Measurements from ENCODE around the gene PKN1. TPM values are rescaled to one million over a fixed set of nuclear protein-coding genes. Genes with fewer than 3 reads are reported as not detected.

PKN1 gene
- total and polyA plus RNA-seq, 7 experiments from 2014 or later, result 47.2 to 211 (median 198) TPM

- intact Hi-C loops (cut with micrococcal nuclease), result loop anchor here (1.0 to 10.0 kb wide), 6 partner anchors 48 to 595 kb away; partner anchors contain the start of genes ADGRL1 (in 1 of the 2) and ASF1B (in 1 of the 2)
- Histone ChIP-seq H3K4me3 (ENCODE audit: low read length) (no peak overlapping the region), H3K36me3 (ENCODE audit: control insufficient read depth in 2 of 3, insufficient read depth in 3 of 3, low read length in 3 of 3) (peaks cover 0 to 43% (median 0%) of the 10 kb centered on the region in 3 experiments), H3K27ac (ENCODE audit: low read depth, low read length) (no peak overlapping the region), H3K4me1 (ENCODE audit: control insufficient read depth in 2 of 2, insufficient read depth in 2 of 2, low read length in 2 of 2) (peaks cover under 1% of the 10 kb centered on the region in 2 donors), H3K9me3 (ENCODE audit: control insufficient read depth in 2 of 3, low read length in 3 of 3) (no peaks in the 10 kb centered on the region), H3K27me3 (ENCODE audit: control insufficient read depth in 2 of 2, insufficient read depth in 2 of 2, low read length in 2 of 2) (no peaks in the 10 kb centered on the region)
- ChIA-PET CTCF (interaction anchor here (0.5 to 2.2 kb wide), 20 partner anchors 8 to 343 kb away, joined by 3 to 8 read pairs (median 4); partner anchors contain the start of genes ASF1B and GIPC1), POLR2A (interaction anchor here (0.5 to 1.9 kb wide), 8 partner anchors 16 to 402 kb away, joined by 3 to 7 read pairs (median 3); partner anchors contain the start of genes DNAJB1 and GIPC1)
- ATAC-seq, result peak; percentile 67
- H3K36me3 Mint-ChIP-seq, result peaks cover 0 to 10% (median 0%) of the 10 kb centered on the region in 5 donors
- DNase-seq, result peak; percentile 47 to 87 (median 65)
- H3K27ac Mint-ChIP-seq, result no peak overlapping the region
- peaks cover 0 to under 1% (median 0%) of the 10 kb centered on the region in 5 donors for H3K27me3 Mint-ChIP-seq
- peaks cover 0 to 17% (median 11%) of the 10 kb centered on the region in 7 donors for H3K4me1 Mint-ChIP-seq
- no peak overlapping the region for H3K4me3 Mint-ChIP-seq
- H3K9me3 Mint-ChIP-seq, result peaks cover 0 to 3% (median 0%) of the 10 kb centered on the region in 11 donors
Observed at GRCh38 chr19:14479975-14480699, 47.0 kb downstream of the PKN1 start.

GRCh38 chr19:14480700-14481079 lies 47.6 kb downstream of the PKN1 start:
- ChIA-PET CTCF (interaction anchor here (0.5 to 2.2 kb wide), 17 partner anchors 8 to 344 kb away, joined by 3 to 8 read pairs (median 4); partner anchors contain the start of genes ASF1B and GIPC1), POLR2A (interaction anchor here (1.6 to 1.9 kb wide), 2 partner anchors 15 to 26 kb away, joined by 5 to 7 read pairs; partner anchors contain the start of gene GIPC1)
- Mint-ChIP-seq H3K27me3 (no peaks in the 10 kb centered on the region), H3K27ac (peak overlapping the region in 1 of 9 donors; percentile 21), H3K4me1 (peaks cover 0 to 12% (median 10%) of the 10 kb centered on the region in 7 donors), H3K4me3 (no peak overlapping the region), H3K36me3 (peaks cover 0 to 10% (median 0%) of the 10 kb centered on the region in 5 donors), H3K9me3 (peaks cover 0 to 3% (median 0%) of the 10 kb centered on the region in 11 donors)
- no peaks in the 10 kb centered on the region for H3K27me3 ChIP-seq (ENCODE audit: control insufficient read depth in 2 of 2, insufficient read depth in 2 of 2, low read length in 2 of 2)
- H3K27ac ChIP-seq (ENCODE audit: low read depth, low read length), result no peak overlapping the region
- intact Hi-C loops (cut with micrococcal nuclease), result loop anchor here (1.0 to 10.0 kb wide), 4 partner anchors 48 to 596 kb away; partner anchors contain the start of gene ADGRL1 (in 1 of the 2)
- H3K36me3 ChIP-seq (ENCODE audit: control insufficient read depth in 2 of 3, insufficient read depth in 3 of 3, low read length in 3 of 3), result peaks cover 0 to 43% (median 0%) of the 10 kb centered on the region in 3 experiments
- no peaks in the 10 kb centered on the region for H3K9me3 ChIP-seq (ENCODE audit: control insufficient read depth in 2 of 3, low read length in 3 of 3)
- ATAC-seq, result no peak
- no peak for DNase-seq
- H3K4me1 ChIP-seq (ENCODE audit: control insufficient read depth in 2 of 2, insufficient read depth in 2 of 2, low read length in 2 of 2), result no peaks in the 10 kb centered on the region
- no peak overlapping the region for H3K4me3 ChIP-seq (ENCODE audit: low read length)

- peaks cover 6 to 12% (median 11%) of the 10 kb centered on the region in 7 donors for H3K4me1 Mint-ChIP-seq
- ChIA-PET POLR2A (interaction anchor here (0.6 kb wide), 1 partner anchor 75 kb away, joined by 3 read pairs; no protein-coding TSS in a partner anchor), CTCF (interaction anchor here (0.7 to 1.9 kb wide), 4 partner anchors 22 to 68 kb away, joined by 3 to 6 read pairs (median 4); no protein-coding TSS in a partner anchor)
- peaks cover 0 to 2% (median 0%) of the 10 kb centered on the region in 11 donors for H3K9me3 Mint-ChIP-seq
- Histone ChIP-seq H3K4me1 (ENCODE audit: control insufficient read depth in 2 of 2, insufficient read depth in 2 of 2, low read length in 2 of 2) (peaks cover 0 to 9% of the 10 kb centered on the region in 2 donors), H3K9me3 (ENCODE audit: control insufficient read depth in 2 of 3, low read length in 3 of 3) (no peaks in the 10 kb centered on the region), H3K27me3 (ENCODE audit: control insufficient read depth in 2 of 2, insufficient read depth in 2 of 2, low read length in 2 of 2) (no peaks in the 10 kb centered on the region), H3K36me3 (ENCODE audit: control insufficient read depth in 2 of 3, insufficient read depth in 3 of 3, low read length in 3 of 3) (peaks cover 0 to 43% (median 0%) of the 10 kb centered on the region in 3 experiments), H3K4me3 (ENCODE audit: low read length) (no peak overlapping the region), H3K27ac (ENCODE audit: low read depth, low read length) (no peak overlapping the region)
- H3K36me3 Mint-ChIP-seq, result peaks cover 0 to 10% (median 0%) of the 10 kb centered on the region in 5 donors
- no peak overlapping the region for H3K4me3 Mint-ChIP-seq
- ATAC-seq (no peak), DNase-seq (no peak)
- H3K27ac Mint-ChIP-seq, result no peak overlapping the region
- intact Hi-C loops (cut with micrococcal nuclease), result loop anchor here (10.0 kb wide), 2 partner anchors 278 to 598 kb away; partner anchors contain the start of gene ADGRL1 (in 1 of the 2)
- H3K27me3 Mint-ChIP-seq, result no peaks in the 10 kb centered on the region
Observed at GRCh38 chr19:14482172-14482941, 49.3 kb downstream of the PKN1 start.

DNA sequence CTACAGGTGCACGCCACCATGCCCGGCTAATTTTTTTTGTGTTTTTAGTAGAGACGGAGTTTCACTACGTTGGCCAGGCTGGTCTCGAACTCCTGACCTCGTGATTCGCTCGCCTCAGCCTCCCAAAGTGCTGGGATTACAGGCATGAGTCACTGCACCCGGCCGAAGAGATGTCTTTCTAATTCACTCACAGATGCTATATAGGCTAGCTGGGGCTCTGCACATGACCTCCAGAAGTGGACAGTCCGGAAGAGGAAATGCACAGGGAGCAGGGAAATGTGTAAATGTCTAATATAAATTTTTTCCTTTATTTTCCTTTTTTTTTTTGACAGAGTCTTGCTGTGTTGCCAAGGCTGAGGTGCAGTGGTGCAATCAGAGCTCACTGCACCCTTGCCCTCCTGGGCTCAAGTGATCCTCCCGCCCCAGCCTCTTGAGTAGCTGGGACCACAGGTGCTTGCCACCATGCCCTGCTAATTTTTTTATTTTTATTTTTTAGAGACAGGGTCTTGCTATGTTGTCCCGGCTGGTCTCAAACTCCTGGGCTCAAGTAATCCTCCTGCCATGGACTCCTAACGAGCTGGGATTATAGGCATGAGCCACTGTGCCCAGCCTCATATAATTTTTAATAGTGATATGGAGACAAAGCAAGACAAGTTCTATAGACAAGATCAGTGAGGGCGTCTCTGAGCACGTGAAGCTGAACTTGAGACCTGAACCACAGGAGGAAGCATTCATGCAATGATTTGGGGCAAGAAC lies 54.4 kb downstream of the PKN1 start:
- no peaks in the 10 kb centered on the region for H3K27me3 ChIP-seq (ENCODE audit: control insufficient read depth in 2 of 2, insufficient read depth in 2 of 2, low read length in 2 of 2)
- no peaks in the 10 kb centered on the region for H3K27me3 Mint-ChIP-seq
- DNase-seq, result no peak
- H3K9me3 Mint-ChIP-seq, result no peaks in the 10 kb centered on the region
- POLR2A ChIA-PET, result interaction anchor here (1.5 to 3.2 kb wide), 2 partner anchors 19 to 33 kb away, joined by 5 to 10 read pairs; no protein-coding TSS in a partner anchor
- H3K4me3 Mint-ChIP-seq, result no peak overlapping the region
- no peaks in the 10 kb centered on the region for H3K9me3 ChIP-seq (ENCODE audit: control insufficient read depth in 2 of 3, low read length in 3 of 3)
- H3K27ac Mint-ChIP-seq, result peak overlapping the region in 1 of 9 donors; percentile 48
- peaks cover 5 to 12% (median 11%) of the 10 kb centered on the region in 7 donors for H3K4me1 Mint-ChIP-seq
- peaks cover 0 to 19% (median 14%) of the 10 kb centered on the region in 5 donors for H3K36me3 Mint-ChIP-seq
- no peak overlapping the region for H3K4me3 ChIP-seq (ENCODE audit: low read length)
- H3K27ac ChIP-seq (ENCODE audit: low read depth, low read length), result no peak overlapping the region
- peaks cover 0 to 14% (median 3%) of the 10 kb centered on the region in 3 experiments for H3K36me3 ChIP-seq (ENCODE audit: control insufficient read depth in 2 of 3, insufficient read depth in 3 of 3, low read length in 3 of 3)
- H3K4me1 ChIP-seq (ENCODE audit: control insufficient read depth in 2 of 2, insufficient read depth in 2 of 2, low read length in 2 of 2), result peaks cover 0 to 9% of the 10 kb centered on the region in 2 donors
- no peak for ATAC-seq
- CTCF ChIA-PET, result interaction anchor here (0.6 to 2.3 kb wide), 6 partner anchors 9 to 1346 kb away, joined by 3 to 11 read pairs (median 4); partner anchors contain the start of gene ASF1B
- intact Hi-C loops (cut with micrococcal nuclease), result loop anchor here (2.0 to 10.0 kb wide), 5 partner anchors 55 to 605 kb away; partner anchors contain the start of genes ADGRL1 (in 1 of the 2) and PKN1 (in 1 of the 2)

DNA sequence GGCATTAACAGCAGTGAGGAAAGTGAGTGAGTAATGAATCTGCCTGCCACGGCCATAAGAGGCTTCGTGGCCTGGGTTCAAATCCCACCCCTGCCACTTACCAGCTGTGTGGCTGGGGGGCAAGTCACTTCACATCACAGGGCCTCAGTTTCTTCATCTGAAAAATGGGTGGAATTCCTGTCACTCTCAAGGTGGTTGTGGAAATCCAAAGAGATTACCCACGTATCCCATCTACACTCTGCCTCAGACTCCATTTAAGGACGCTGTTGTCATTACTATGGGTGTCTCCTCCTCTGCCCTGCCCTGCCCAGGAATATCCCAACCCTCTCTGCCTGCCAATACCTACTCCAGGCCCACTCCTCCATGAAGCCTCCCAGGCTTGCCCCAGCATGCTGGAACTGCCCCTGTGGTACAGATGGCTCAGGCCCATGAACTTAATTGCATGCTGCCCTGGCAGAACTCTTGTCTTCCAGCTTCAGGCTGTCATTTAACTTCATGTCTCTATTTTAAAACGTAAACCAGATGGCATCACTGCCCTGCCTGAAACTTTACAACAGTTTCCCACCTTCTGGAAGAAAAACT lies 59.7 kb downstream of the PKN1 start:
- H3K36me3 Mint-ChIP-seq, result peaks cover 0 to 23% (median 19%) of the 10 kb centered on the region in 5 donors
- ATAC-seq (no peak), DNase-seq (no peak)
- Histone ChIP-seq H3K4me1 (ENCODE audit: control insufficient read depth in 2 of 2, insufficient read depth in 2 of 2, low read length in 2 of 2) (peaks cover 12 to 14% of the 10 kb centered on the region in 2 donors), H3K4me3 (ENCODE audit: low read length) (no peak overlapping the region), H3K27me3 (ENCODE audit: control insufficient read depth in 2 of 2, insufficient read depth in 2 of 2, low read length in 2 of 2) (no peaks in the 10 kb centered on the region), H3K36me3 (ENCODE audit: control insufficient read depth in 2 of 3, insufficient read depth in 3 of 3, low read length in 3 of 3) (peaks cover 0 to 10% (median 3%) of the 10 kb centered on the region in 3 experiments), H3K27ac (ENCODE audit: low read depth, low read length) (no peak overlapping the region), H3K9me3 (ENCODE audit: control insufficient read depth in 2 of 3, low read length in 3 of 3) (no peaks in the 10 kb centered on the region)
- CTCF ChIA-PET, result interaction anchor here (0.7 kb wide), 2 partner anchors 68 to 325 kb away, joined by 3 to 7 read pairs; no protein-coding TSS in a partner anchor
- H3K9me3 Mint-ChIP-seq, result no peaks in the 10 kb centered on the region
- intact Hi-C loops (cut with micrococcal nuclease), result no loop called here
- peak overlapping the region in 8 of 9 donors; percentile 15 to 80 (median 64) for H3K27ac Mint-ChIP-seq
- peaks cover 5 to 35% (median 28%) of the 10 kb centered on the region in 7 donors for H3K4me1 Mint-ChIP-seq
- H3K27me3 Mint-ChIP-seq, result no peaks in the 10 kb centered on the region
- H3K4me3 Mint-ChIP-seq, result no peak overlapping the region
- POLR2A ChIA-PET, result interaction anchor here (1.1 to 34.0 kb wide), 2 partner anchors 39 to 59 kb away, joined by 3 to 1101 read pairs; partner anchors contain the start of genes DNAJB1 and TECR
